Dedifferentiated amniotic fluid mesenchymal stem cell (primary cell): ENCODE measurements around the gene FAM9B.

Experiments used
- DNase-seq: peaks from one replicate; pipeline ENCODE4 v3.0.0-alpha.2; 2016; ENCODE audit errors: extremely low spot score

Gene FAM9B

GRCh38 chrX:8980756-8981155 is 53.2 kb downstream of the FAM9B start:
- DNase-seq = no peak
